Ascending aorta (tissue), 2 donors: ENCODE data around the gene SNAP47. TPM values are rescaled to one million over a fixed set of nuclear protein-coding genes. Genes with fewer than 3 reads are reported as not detected.

Experiments used
- DNase-seq, 2 donors: peaks; one replicate each; pipeline ENCODE4 v3.0.0-alpha.2; 2019; ENCODE audit warnings: low spot score in 2 of 2
- H3K27ac ChIP-seq, 2 donors: fragments of 200-600 bp; sonication (generic); one replicate each; pipeline ENCODE4 v1.5.1; 2016 to 2017; ENCODE audit warnings: mild to moderate bottlenecking in 1 of 2
- H3K27me3 ChIP-seq: fragments of 200-600 bp; sonication (generic); one replicate; pipeline ENCODE4 v1.5.1; 2017
- H3K36me3 ChIP-seq, 2 donors: fragments of 200-600 bp; sonication (generic); one replicate each; pipeline ENCODE4 v1.5.1; 2016
- H3K4me1 ChIP-seq, 2 donors: fragments of 200-600 bp; sonication (generic); one replicate each; pipeline ENCODE4 v1.5.1; 2016 to 2017; ENCODE audit warnings: mild to moderate bottlenecking in 1 of 2
- H3K4me3 ChIP-seq, 2 donors: fragments of 200-600 bp; sonication (generic); one replicate each; pipeline ENCODE4 v1.5.1; 2016 to 2017; ENCODE audit warnings: mild to moderate bottlenecking in 1 of 2
- H3K9me3 ChIP-seq, 2 donors: fragments of 200-600 bp; sonication (generic); one replicate each; pipeline ENCODE4 v1.5.1; 2016
- intact Hi-C: fragments of 100-400 bp; cut with DNase I; formaldehyde crosslinking; loops from one replicate; pipeline ENCODE4 v1.15.1; 2023
- total RNA-seq: library from RNA; depleted of rRNA; stranded (reverse); fragments of >200 nt; gene quantifications from one replicate; pipeline ENCODE4 v1.1.0, GENCODE V29; 2016
- TF ChIP-seq, protein P1 (sequence below), 3 experiments: fragments of 200-600 bp in 2 of 3; fragments of 450-650 bp in 1 of 3; sonication (generic) in 2 of 3; IDR thresholded peaks; one replicate each; pipeline ENCODE4 v1.5.1; 2016 to 2019; ENCODE audit warnings: antibody characterized with exemption in 3 of 3, mild to moderate bottlenecking in 1 of 3, moderate library complexity in 1 of 3

SNAP47 gene
- total RNA-seq, 1 donor from 2014 or later = 54.0 TPM

DNA sequence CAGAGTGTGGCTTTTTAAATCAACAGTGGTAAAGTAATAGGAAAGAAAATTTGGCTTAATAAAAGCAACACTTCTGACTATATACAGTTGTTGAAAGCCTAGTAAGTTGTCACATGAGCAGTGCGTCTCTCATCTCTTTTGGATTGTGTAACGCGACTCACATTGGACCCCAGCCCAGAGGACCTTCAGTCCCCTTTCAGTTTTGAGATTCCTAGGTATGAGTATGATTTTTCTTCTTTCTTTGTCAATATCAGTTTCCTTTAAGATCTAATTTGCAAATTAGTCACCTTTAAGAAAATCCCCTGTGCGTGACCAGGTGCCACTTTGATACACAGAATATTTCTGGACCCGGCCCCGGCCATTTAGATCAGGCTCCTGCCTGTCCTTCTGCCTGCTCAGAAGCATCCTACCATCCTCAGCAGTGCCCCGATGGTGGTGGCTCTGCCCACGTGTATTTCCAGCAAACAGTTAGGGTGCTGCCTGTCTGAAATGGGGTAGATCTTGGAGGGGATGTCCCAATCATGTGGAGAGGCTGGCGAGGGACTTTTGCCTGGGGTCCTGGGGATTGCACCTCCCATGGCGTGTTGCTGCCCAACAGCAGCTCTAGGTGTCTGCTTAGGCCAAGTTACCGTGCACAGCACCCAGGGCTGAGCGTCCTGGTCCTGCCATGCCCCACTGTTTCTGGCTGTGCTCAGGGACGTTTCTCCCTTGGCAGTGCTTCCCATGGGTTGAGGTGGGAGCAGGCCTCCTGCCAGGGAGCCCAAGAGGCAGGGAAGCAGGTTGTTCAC is 21.1 kb downstream of the SNAP47 start:
- peaks cover 0 to 11% of the 10 kb centered on the region in 2 donors for H3K4me1 ChIP-seq
- peaks cover 21 to 22% of the 10 kb centered on the region in 2 donors for H3K36me3 ChIP-seq
- no peak for DNase-seq
- no peaks in the 10 kb centered on the region for H3K9me3 ChIP-seq
- no peak overlapping the region for H3K27ac ChIP-seq
- TF ChIP-seq, protein P1, sequence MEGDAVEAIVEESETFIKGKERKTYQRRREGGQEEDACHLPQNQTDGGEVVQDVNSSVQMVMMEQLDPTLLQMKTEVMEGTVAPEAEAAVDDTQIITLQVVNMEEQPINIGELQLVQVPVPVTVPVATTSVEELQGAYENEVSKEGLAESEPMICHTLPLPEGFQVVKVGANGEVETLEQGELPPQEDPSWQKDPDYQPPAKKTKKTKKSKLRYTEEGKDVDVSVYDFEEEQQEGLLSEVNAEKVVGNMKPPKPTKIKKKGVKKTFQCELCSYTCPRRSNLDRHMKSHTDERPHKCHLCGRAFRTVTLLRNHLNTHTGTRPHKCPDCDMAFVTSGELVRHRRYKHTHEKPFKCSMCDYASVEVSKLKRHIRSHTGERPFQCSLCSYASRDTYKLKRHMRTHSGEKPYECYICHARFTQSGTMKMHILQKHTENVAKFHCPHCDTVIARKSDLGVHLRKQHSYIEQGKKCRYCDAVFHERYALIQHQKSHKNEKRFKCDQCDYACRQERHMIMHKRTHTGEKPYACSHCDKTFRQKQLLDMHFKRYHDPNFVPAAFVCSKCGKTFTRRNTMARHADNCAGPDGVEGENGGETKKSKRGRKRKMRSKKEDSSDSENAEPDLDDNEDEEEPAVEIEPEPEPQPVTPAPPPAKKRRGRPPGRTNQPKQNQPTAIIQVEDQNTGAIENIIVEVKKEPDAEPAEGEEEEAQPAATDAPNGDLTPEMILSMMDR (IDR thresholded peaks at IDR 0.05) = no peak
- no peak overlapping the region for H3K4me3 ChIP-seq
- H3K27me3 ChIP-seq = no peaks in the 10 kb centered on the region
- intact Hi-C loops = no loop called here

DNA sequence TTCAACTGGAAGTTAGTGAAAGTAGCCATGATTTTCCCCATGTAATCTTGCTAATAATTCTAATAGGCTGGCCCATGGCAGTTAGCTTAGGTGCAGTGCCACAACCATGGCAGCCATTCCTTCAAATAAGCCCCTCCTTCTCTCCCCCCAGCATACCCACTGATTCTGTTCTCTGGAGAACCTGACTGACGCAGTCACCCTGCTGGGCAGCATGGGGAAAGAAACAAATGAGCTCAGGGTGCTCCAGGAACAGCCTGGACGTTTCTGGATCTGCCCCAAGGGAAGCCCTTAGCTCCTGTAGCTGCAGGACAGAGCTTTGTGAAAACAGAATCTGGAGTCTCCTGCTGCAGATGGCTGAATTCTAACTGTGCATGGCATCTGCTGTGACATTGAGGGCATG is 22.5 kb downstream of the SNAP47 start:
- peaks cover 0 to 11% of the 10 kb centered on the region in 2 donors for H3K4me1 ChIP-seq
- H3K27me3 ChIP-seq = no peaks in the 10 kb centered on the region
- H3K27ac ChIP-seq = no peak overlapping the region
- H3K36me3 ChIP-seq = peaks cover 21 to 22% of the 10 kb centered on the region in 2 donors
- intact Hi-C loops = no loop called here
- TF ChIP-seq, protein P1 (IDR thresholded peaks at IDR 0.05) = no peak
- no peaks in the 10 kb centered on the region for H3K9me3 ChIP-seq
- no peak overlapping the region for H3K4me3 ChIP-seq
- DNase-seq = no peak

DNA sequence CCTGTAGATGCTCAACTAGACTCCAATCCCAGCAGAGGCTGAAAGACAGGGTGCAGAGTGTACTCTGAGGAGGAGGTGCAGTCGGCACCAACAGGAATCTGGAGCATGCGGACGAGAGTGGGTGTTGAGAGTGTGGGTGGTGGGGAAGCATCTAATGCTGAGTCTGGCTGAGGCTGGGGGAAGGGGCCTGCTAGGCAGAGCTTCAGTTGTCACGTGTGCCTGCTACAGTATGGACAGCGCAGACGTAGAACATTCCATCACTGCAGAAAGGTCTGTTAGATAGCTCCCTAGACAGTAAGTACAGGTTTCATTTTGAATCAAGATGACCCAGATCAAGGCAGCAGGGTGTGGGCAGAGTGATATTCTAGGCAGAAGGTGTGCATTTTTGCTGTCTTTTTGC is 23.1 kb downstream of the SNAP47 start:
- Histone ChIP-seq H3K27me3 (no peaks in the 10 kb centered on the region), H3K27ac (no peak overlapping the region), H3K36me3 (peaks cover 21 to 22% of the 10 kb centered on the region in 2 donors), H3K9me3 (no peaks in the 10 kb centered on the region), H3K4me1 (peaks cover 0 to 13% of the 10 kb centered on the region in 2 donors), H3K4me3 (no peak overlapping the region)
- DNase-seq = no peak
- TF ChIP-seq, protein P1 (IDR thresholded peaks at IDR 0.05) = no peak
- intact Hi-C loops = no loop called here

DNA sequence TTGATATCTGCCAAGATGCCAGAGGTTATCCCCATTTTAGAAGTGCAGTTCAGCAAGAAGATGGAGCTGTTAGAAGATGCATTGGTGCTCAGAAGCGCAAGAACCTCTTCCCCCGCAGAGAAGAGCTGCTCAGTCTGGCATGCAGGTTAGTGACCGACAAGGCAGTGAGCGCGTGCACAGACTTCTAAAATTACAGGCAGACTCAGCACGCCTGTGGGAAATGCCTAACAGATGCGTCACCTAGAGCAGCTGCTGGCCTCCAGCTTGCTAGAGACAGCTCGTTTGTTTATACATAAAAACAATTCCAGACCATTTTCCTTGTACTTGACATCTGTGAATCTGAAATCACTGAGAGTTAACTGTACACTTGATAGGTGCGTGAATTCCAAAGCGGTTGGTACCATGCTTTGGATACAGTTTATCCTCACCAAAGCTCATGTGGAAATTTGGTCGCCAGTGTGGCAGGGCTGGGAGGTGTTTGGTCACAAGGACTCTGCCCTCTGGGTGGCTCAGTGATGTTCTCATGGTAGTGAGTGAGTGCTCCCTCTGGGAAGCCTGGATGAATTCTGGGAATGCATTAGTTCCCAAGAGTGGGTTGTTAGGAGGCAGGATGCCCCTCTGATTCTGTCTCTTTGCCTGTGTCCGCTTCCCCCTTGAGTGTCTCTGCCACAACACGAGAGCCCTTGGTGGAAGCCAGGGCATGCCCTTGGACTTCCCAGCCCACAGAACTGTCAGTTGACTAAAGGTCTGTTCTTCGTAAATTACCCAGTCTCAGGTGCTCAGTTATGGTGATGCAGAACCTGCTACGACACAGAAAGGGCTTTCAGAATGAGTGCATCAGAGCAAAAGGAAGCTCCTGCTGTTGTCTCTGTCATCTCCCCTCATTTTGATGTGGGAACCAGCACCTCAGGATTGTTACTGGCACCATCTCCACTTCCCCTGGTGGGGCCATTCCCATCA is 24.4 kb downstream of the SNAP47 start:
- intact Hi-C loops = no loop called here
- Histone ChIP-seq H3K27ac (no peak overlapping the region), H3K4me1 (peaks cover 0 to 3% of the 10 kb centered on the region in 2 donors)

DNA sequence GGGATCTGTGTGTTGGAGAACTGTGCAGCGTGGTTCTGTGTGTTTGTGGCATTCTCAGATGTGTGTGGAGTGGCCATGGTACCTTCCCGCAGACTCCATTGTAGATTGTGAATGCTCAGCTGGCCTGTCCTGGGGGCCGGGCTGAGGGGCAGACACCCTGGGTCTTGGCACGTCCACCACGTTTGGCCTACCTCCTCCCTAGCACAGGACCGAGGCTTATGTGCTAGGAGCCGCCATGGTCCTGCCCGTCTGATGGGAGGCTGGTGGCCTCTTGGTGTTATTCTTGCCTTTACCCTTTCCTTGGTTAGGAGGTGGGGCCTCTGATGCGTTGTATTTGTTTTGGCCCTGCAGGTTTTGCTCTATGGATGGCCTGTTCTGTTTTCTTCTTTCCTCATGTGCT is 25.1 kb downstream of the SNAP47 start:
- Histone ChIP-seq H3K27ac (no peak overlapping the region), H3K4me3 (no peak overlapping the region), H3K36me3 (peaks cover 22 to 28% of the 10 kb centered on the region in 2 donors), H3K4me1 (peaks cover 0 to 3% of the 10 kb centered on the region in 2 donors), H3K9me3 (no peaks in the 10 kb centered on the region), H3K27me3 (no peaks in the 10 kb centered on the region)
- TF ChIP-seq, protein P1 (IDR thresholded peaks at IDR 0.05) = no peak
- no peak for DNase-seq
- intact Hi-C loops = no loop called here

More for the DNA sequence above, 24.4 kb downstream of the SNAP47 start:
- no peaks in the 10 kb centered on the region for H3K27me3 ChIP-seq
- TF ChIP-seq, protein P1 (IDR thresholded peaks at IDR 0.05) = no peak
- peaks cover 22 to 25% of the 10 kb centered on the region in 2 donors for H3K36me3 ChIP-seq
- no peak for DNase-seq
- no peak overlapping the region for H3K4me3 ChIP-seq
- no peaks in the 10 kb centered on the region for H3K9me3 ChIP-seq
